Heart right ventricle (tissue), 16 donors: Measurements from ENCODE around the gene PDE6G. TPM values are rescaled to one million over a fixed set of nuclear protein-coding genes. Genes with fewer than 3 reads are reported as not detected.

ENCODE experiments used
- ATAC-seq, 8 donors: fragments of 200-7000 bp; cut with Tn5 transposase; one replicate each; pipeline ENCODE4 v1.9.1; 2020; ENCODE audit warnings: mild to moderate bottlenecking in 8 of 8, moderate library complexity in 8 of 8, moderate number of reproducible peaks in 1 of 8
- DNase-seq, 2 donors: peaks; one replicate each; pipeline ENCODE4 v3.0.0-alpha.2; 2020
- H3K27ac ChIP-seq, 10 donors: fragments of 200-600 bp; sonication (generic) in 2 of 10; one replicate each; pipeline versions ENCODE4 v1.5.0 to v1.8.0; 2020 to 2022; ENCODE audit warnings: mild to moderate bottlenecking in 3 of 10
- H3K27me3 ChIP-seq, 7 donors: fragments of 200-600 bp; one replicate each; pipeline ENCODE4 v1.8.0; 2021 to 2022; ENCODE audit warnings: mild to moderate bottlenecking in 2 of 7
- H3K36me3 ChIP-seq, 9 donors: fragments of 200-600 bp; sonication (generic) in 1 of 9; one replicate each; pipeline versions ENCODE4 v1.5.0 to v1.8.0; 2020 to 2022; ENCODE audit warnings: mild to moderate bottlenecking in 2 of 9
- H3K4me1 ChIP-seq, 9 donors: fragments of 200-600 bp; sonication (generic) in 1 of 9; one replicate each; pipeline versions ENCODE4 v1.5.0 to v1.8.0; 2020 to 2022; ENCODE audit warnings: mild to moderate bottlenecking in 4 of 9
- H3K4me3 ChIP-seq, 10 donors: fragments of 200-600 bp; sonication (generic) in 2 of 10; one replicate each; pipeline versions ENCODE4 v1.5.0 to v1.8.0; 2020 to 2022; ENCODE audit warnings: mild to moderate bottlenecking in 7 of 10, moderate library complexity in 2 of 10
- H3K9me3 ChIP-seq, 11 donors: fragments of 200-600 bp in 10 of 11; sonication (generic) in 2 of 11; one replicate each; pipeline versions ENCODE4 v1.5.0 to v1.8.0; 2013 to 2022; ENCODE audit warnings: mild to moderate bottlenecking in 2 of 11, control low read depth in 1 of 11, moderate library complexity in 1 of 11
- CTCF ChIP-seq, 9 donors: fragments of 200-600 bp; sonication (generic) in 2 of 9; IDR thresholded peaks; one replicate each; pipeline versions ENCODE4 v1.5.0 to v1.8.0; 2021 to 2022; ENCODE audit warnings: antibody characterized with exemption in 9 of 9, mild to moderate bottlenecking in 5 of 9, moderate library complexity in 1 of 9
- WGBS, 2 donors: extraction: QIAGEN DNeasy Blood & Tissue Kit; methylation state at CpG; one replicate each; pipeline ENCODE4 v1.1.7; 2013; ENCODE audit warnings: inconsistent platforms in 1 of 2; 5-methylcytosine and 5-hydroxymethylcytosine counted together
- intact Hi-C, 10 donors: fragments of 100-400 bp; cut with DNase I; formaldehyde crosslinking; loops; one replicate each; pipeline versions ENCODE4 v1.11.1 to v1.14.2; 2022
- polyA plus RNA-seq, 2 donors: library from polyadenylated mRNA; stranded (reverse); fragments of 200-250 nt; gene quantifications; one replicate each; pipeline ENCODE4 v1.2.3, GENCODE V29; 2013
- total RNA-seq, 10 donors: library from RNA; stranded (reverse); fragmentation: NEBNext Ultra II Directional in 3 of 10; extraction: Animal tissue kit (Norgen Biotek cat#: 25700) in 3 of 10; gene quantifications; one replicate each; pipeline versions ENCODE4 v1.2.1 to v1.2.4, GENCODE V29; 2021 to 2023
- donor health status: Arrhythmogenic right ventricular cardiomyopathy.
- donor health status: ischemic (EF 13 %, LVEDD 7.1; RV severe dilation, severe dysfunction).
- donor health status: healthy with polysubstance abuse.
- donor health status: DM: no; HTN: yes; CAD: no.
- donor health status: DM: no; HTN: no; CAD: no.
- donor health status: ischemic (EF 25% LVEDD 6.9; RV normal size, moderate dysfunction).
- donor health status: ischemic (EF 25% LVEDD 5.7; RV mildly dilated, moderate dysfunction).
- donor health status: healthy.
- donor health status: DM: yes; HTN: yes; CAD: no.
- donor health status: Ischemic cardiomyopathy.
- donor health status: ischemic (EF 35%, LVEDD 5.7; RV mildly dilated, moderate dysfunction).
- donor health status: nonischemic (EF 11% LVEDD 7.7; RV severe dilation, severe dysfunction).
- donor health status: DM: yes; HTN: yes; CAD: no.
- donor health status: PGD.
- donor health status: ischemic (EF 29% LVEDD 5.4; RV normal size, mild dysfunction).
- donor health status: nonischemic (EF 23%, LVEDD 6.1; RV moderate dilation, normal function).

PDE6G gene
- total and polyA plus RNA-seq, 12 donors: 0.38 to 1.3 (median 1.3) TPM; not detected in 9

GRCh38 chr17:81683208-81683583, 26.9 kb upstream of the PDE6G start:
- Histone ChIP-seq H3K27me3 (no peaks in the 10 kb centered on the region), H3K4me3 (peak overlapping the region; percentile 64 to 100 (median 95)), H3K36me3 (peaks cover 0 to 46% (median 19%) of the 10 kb centered on the region in 9 donors), H3K27ac (peak overlapping the region in 9 of 10 donors; percentile 56 to 96 (median 91)), H3K4me1 (peaks cover 15 to 57% (median 32%) of the 10 kb centered on the region in 9 donors), H3K9me3 (no peaks in the 10 kb centered on the region)
- intact Hi-C loops: loop anchor here in 1 of 10 donors (1.0 kb wide), 1 partner anchor 17 kb away; the partner anchor contains the start of genes CCDC137 and OXLD1
- ATAC-seq: peak in 7 of 8 donors; percentile 2 to 29 (median 16)
- DNase-seq: no peak
- WGBS, 2 donors: 0 to 1% methylated on average over 37 of the region's 37 CpGs
- no peak for TF ChIP-seq CTCF (IDR thresholded peaks at IDR 0.05)

GRCh38 chr17:81682565-81683207, 26.3 kb upstream of the PDE6G start:
- DNase-seq (no peak), ATAC-seq (no peak)
- Histone ChIP-seq H3K4me3 (peak overlapping the region; percentile 64 to 100 (median 95)), H3K27me3 (no peaks in the 10 kb centered on the region), H3K36me3 (peaks cover 0 to 41% (median 15%) of the 10 kb centered on the region in 9 donors), H3K4me1 (peaks cover 15 to 57% (median 32%) of the 10 kb centered on the region in 9 donors), H3K27ac (peak overlapping the region in 9 of 10 donors; percentile 56 to 96 (median 91)), H3K9me3 (no peaks in the 10 kb centered on the region)
- WGBS, 2 donors: 34 to 40% methylated on average over 19 of the region's 19 CpGs
- intact Hi-C loops: loop anchor here in 1 of 10 donors (1.0 kb wide), 1 partner anchor 16 kb away; the partner anchor contains the start of genes CCDC137 and OXLD1
- TF ChIP-seq CTCF (IDR thresholded peaks at IDR 0.05): no peak

- 66 to 75% methylated on average over 17 of the region's 17 CpGs for WGBS, 2 donors
- Histone ChIP-seq H3K27me3 (no peaks in the 10 kb centered on the region), H3K4me1 (peaks cover 15 to 57% (median 32%) of the 10 kb centered on the region in 9 donors), H3K4me3 (no peak overlapping the region), H3K27ac (no peak overlapping the region), H3K9me3 (no peaks in the 10 kb centered on the region), H3K36me3 (peaks cover 0 to 31% (median 5%) of the 10 kb centered on the region in 9 donors)
- TF ChIP-seq CTCF (IDR thresholded peaks at IDR 0.05): no peak
- DNase-seq: no peak
- ATAC-seq: no peak
- intact Hi-C loops: no loop called here
Measured at GRCh38 chr17:81681672-81682071, 25.3 kb upstream of the PDE6G start.

GRCh38 chr17:81680150-81680549, 23.8 kb upstream of the PDE6G start:
- WGBS, 2 donors: 72 to 73% methylated on average over 11 of the region's 11 CpGs
- Histone ChIP-seq H3K4me3 (no peak overlapping the region), H3K9me3 (no peaks in the 10 kb centered on the region), H3K27ac (peak overlapping the region in 2 of 10 donors; percentile 27 to 49), H3K27me3 (no peaks in the 10 kb centered on the region), H3K4me1 (peaks cover 10 to 44% (median 32%) of the 10 kb centered on the region in 9 donors), H3K36me3 (peaks cover 0 to 20% (median 0%) of the 10 kb centered on the region in 9 donors)
- no peak for DNase-seq
- no peak for ATAC-seq
- intact Hi-C loops: no loop called here
- TF ChIP-seq CTCF (IDR thresholded peaks at IDR 0.05): no peak
